ENCODE data around the gene FAM25C.
"Not testable (repeated sequence)": the region's sequence is repeated elsewhere in the genome, so short reads cannot be mapped to it uniquely, and the experiment has no call there.

DNA sequence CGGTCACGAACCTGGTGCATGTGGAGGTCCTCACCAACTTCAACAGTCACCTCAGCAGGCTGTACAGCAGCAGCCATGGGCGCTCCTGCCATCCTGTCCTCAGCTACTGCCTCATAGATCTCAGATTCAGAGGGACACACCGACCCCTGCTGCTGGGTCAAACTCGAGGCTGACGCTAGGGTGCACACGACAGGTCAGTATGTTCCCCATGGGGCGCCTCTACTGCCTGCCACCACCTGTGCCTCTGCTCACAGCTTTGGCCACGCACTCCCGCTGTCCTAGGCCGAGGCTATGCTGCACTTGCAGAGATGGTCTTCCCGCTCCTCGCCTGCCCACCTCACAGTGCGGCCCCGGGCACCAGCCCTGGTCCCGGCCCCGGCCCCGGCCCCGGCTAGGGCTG, 31.8 kb upstream of the FAM25C start:
- TF ChIP-seq, protein P1, sequence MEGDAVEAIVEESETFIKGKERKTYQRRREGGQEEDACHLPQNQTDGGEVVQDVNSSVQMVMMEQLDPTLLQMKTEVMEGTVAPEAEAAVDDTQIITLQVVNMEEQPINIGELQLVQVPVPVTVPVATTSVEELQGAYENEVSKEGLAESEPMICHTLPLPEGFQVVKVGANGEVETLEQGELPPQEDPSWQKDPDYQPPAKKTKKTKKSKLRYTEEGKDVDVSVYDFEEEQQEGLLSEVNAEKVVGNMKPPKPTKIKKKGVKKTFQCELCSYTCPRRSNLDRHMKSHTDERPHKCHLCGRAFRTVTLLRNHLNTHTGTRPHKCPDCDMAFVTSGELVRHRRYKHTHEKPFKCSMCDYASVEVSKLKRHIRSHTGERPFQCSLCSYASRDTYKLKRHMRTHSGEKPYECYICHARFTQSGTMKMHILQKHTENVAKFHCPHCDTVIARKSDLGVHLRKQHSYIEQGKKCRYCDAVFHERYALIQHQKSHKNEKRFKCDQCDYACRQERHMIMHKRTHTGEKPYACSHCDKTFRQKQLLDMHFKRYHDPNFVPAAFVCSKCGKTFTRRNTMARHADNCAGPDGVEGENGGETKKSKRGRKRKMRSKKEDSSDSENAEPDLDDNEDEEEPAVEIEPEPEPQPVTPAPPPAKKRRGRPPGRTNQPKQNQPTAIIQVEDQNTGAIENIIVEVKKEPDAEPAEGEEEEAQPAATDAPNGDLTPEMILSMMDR (IDR thresholded peaks at IDR 0.05) = not testable (repeated sequence)
- not testable (repeated sequence) for TF ChIP-seq ZFX (IDR thresholded peaks at IDR 0.05; ENCODE audit: borderline replicate concordance)
